ENCODE measurements around the gene DSG2.

Gene DSG2

DNA sequence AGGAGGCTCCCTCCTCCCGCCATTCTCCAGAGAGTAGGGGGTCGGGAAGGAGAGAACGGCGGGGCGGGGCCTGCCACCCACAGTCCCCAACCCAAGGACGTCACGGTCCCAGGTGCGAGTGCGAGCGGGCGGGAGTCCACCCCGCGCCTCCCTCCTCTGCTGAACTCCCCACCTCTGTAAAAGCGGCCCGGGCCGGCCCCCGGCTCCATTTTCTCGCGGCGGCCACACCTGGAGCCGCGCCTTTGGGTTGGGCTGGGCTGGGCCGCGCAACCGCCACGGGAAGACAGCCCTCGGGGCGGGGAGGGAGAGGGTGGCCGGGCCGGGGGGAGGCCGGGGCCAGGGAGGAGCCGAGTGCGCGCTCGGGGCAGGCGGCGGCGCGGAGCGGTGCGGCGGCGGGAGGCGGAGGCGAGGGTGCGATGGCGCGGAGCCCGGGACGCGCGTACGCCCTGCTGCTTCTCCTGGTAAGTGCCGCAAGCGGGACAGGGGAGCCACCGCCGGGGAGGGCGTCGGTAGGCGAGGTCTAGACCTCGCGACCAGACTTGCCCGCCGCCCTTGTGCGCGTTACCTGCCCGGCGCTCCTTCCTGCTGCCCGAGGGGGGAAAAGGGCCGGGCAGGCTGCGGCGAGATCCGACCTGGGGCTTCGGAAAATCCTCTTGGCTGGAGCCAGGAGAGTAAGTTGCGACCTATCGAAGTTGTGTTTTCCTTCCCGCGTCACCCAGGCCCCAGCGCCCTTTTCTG is at the start of gene DSG2:
Gene DSG2 (plus strand): TSS at position 342 of the 738 bp plus-strand sequence. CDS start 75 bp downstream, at position 417.
- TF ChIP-seq, protein P1, sequence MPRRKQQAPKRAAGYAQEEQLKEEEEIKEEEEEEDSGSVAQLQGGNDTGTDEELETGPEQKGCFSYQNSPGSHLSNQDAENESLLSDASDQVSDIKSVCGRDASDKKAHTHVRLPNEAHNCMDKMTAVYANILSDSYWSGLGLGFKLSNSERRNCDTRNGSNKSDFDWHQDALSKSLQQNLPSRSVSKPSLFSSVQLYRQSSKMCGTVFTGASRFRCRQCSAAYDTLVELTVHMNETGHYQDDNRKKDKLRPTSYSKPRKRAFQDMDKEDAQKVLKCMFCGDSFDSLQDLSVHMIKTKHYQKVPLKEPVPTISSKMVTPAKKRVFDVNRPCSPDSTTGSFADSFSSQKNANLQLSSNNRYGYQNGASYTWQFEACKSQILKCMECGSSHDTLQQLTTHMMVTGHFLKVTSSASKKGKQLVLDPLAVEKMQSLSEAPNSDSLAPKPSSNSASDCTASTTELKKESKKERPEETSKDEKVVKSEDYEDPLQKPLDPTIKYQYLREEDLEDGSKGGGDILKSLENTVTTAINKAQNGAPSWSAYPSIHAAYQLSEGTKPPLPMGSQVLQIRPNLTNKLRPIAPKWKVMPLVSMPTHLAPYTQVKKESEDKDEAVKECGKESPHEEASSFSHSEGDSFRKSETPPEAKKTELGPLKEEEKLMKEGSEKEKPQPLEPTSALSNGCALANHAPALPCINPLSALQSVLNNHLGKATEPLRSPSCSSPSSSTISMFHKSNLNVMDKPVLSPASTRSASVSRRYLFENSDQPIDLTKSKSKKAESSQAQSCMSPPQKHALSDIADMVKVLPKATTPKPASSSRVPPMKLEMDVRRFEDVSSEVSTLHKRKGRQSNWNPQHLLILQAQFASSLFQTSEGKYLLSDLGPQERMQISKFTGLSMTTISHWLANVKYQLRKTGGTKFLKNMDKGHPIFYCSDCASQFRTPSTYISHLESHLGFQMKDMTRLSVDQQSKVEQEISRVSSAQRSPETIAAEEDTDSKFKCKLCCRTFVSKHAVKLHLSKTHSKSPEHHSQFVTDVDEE (CRISPR knock-in tag; IDR thresholded peaks at IDR 0.05) = no peak
- TF ChIP-seq GLIS3 (CRISPR knock-in tag; IDR thresholded peaks at IDR 0.05) (no peak), SNAI2 (CRISPR knock-in tag; IDR thresholded peaks at IDR 0.05) (no peak), ISL1 (CRISPR knock-in tag; IDR thresholded peaks at IDR 0.05) (no peak), BACH2 (CRISPR knock-in tag; IDR thresholded peaks at IDR 0.05; ENCODE audit: borderline replicate concordance) (no peak), RARB (CRISPR knock-in tag; IDR thresholded peaks at IDR 0.05) (no peak), ESRRG (CRISPR knock-in tag; IDR thresholded peaks at IDR 0.05) (no peak)
- peak; percentile 69 for ATAC-seq

DNA sequence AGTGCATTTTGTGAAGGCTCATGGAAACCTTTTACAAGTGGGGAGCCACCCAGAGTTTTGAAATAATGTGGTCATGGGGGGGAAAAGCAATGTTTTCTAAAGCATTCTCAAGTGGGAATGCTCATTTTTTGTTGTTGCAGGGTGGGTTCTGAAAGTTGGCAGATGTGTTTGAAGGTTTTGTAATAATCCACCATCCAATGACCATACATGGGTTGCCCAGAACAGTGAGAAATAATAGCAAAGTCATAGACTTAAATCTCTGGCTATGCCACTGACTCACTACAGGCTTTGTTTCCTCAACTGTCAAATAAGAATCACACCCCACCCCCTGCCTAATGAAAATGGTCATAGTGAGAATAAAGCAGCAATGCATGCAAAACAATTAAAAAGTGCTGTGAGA is 47.6 kb upstream of the DSG2 start:
- ATAC-seq = no peak
- TF ChIP-seq ZNF70 (CRISPR knock-in tag; IDR thresholded peaks at IDR 0.05) = no peak
- TF ChIP-seq CSDC2 (CRISPR knock-in tag; IDR thresholded peaks at IDR 0.05) = no peak
- no peak for TF ChIP-seq GLIS3 (CRISPR knock-in tag; IDR thresholded peaks at IDR 0.05)
- TF ChIP-seq, protein P2, sequence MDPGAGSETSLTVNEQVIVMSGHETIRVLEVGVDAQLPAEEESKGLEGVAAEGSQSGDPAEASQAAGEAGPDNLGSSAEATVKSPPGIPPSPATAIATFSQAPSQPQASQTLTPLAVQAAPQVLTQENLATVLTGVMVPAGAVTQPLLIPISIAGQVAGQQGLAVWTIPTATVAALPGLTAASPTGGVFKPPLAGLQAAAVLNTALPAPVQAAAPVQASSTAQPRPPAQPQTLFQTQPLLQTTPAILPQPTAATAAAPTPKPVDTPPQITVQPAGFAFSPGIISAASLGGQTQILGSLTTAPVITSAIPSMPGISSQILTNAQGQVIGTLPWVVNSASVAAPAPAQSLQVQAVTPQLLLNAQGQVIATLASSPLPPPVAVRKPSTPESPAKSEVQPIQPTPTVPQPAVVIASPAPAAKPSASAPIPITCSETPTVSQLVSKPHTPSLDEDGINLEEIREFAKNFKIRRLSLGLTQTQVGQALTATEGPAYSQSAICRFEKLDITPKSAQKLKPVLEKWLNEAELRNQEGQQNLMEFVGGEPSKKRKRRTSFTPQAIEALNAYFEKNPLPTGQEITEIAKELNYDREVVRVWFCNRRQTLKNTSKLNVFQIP (CRISPR knock-in tag; IDR thresholded peaks at IDR 0.05; ENCODE audit: borderline replicate concordance, low read depth) = no peak
- TF ChIP-seq TOX (CRISPR knock-in tag; IDR thresholded peaks at IDR 0.05; ENCODE audit: borderline replicate concordance) = no peak
- TF ChIP-seq, protein P1 (CRISPR knock-in tag; IDR thresholded peaks at IDR 0.05) = no peak
- no peak for TF ChIP-seq ZNF8 (CRISPR knock-in tag; IDR thresholded peaks at IDR 0.05)
- no peak for TF ChIP-seq BACH2 (CRISPR knock-in tag; IDR thresholded peaks at IDR 0.05; ENCODE audit: borderline replicate concordance)
- TF ChIP-seq ZFP30 (CRISPR knock-in tag; IDR thresholded peaks at IDR 0.05) = no peak
- TF ChIP-seq ARNTL (CRISPR knock-in tag; IDR thresholded peaks at IDR 0.05; ENCODE audit: borderline replicate concordance, low read depth) = no peak
- TF ChIP-seq, protein P3, sequence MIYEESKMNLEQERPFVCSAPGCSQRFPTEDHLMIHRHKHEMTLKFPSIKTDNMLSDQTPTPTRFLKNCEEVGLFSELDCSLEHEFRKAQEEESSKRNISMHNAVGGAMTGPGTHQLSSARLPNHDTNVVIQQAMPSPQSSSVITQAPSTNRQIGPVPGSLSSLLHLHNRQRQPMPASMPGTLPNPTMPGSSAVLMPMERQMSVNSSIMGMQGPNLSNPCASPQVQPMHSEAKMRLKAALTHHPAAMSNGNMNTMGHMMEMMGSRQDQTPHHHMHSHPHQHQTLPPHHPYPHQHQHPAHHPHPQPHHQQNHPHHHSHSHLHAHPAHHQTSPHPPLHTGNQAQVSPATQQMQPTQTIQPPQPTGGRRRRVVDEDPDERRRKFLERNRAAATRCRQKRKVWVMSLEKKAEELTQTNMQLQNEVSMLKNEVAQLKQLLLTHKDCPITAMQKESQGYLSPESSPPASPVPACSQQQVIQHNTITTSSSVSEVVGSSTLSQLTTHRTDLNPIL (CRISPR knock-in tag; IDR thresholded peaks at IDR 0.05; ENCODE audit: low read depth) = no peak
- TF ChIP-seq ZC3H10 (CRISPR knock-in tag; IDR thresholded peaks at IDR 0.05) = no peak
- TF ChIP-seq SNAI2 (CRISPR knock-in tag; IDR thresholded peaks at IDR 0.05) = no peak
- no peak for TF ChIP-seq ESRRG (CRISPR knock-in tag; IDR thresholded peaks at IDR 0.05)
- TF ChIP-seq, protein P4, sequence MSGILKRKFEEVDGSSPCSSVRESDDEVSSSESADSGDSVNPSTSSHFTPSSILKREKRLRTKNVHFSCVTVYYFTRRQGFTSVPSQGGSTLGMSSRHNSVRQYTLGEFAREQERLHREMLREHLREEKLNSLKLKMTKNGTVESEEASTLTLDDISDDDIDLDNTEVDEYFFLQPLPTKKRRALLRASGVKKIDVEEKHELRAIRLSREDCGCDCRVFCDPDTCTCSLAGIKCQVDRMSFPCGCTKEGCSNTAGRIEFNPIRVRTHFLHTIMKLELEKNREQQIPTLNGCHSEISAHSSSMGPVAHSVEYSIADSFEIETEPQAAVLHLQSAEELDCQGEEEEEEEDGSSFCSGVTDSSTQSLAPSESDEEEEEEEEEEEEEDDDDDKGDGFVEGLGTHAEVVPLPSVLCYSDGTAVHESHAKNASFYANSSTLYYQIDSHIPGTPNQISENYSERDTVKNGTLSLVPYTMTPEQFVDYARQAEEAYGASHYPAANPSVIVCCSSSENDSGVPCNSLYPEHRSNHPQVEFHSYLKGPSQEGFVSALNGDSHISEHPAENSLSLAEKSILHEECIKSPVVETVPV (CRISPR knock-in tag; IDR thresholded peaks at IDR 0.05) = no peak
- TF ChIP-seq ISL1 (CRISPR knock-in tag; IDR thresholded peaks at IDR 0.05) = no peak
- no peak for TF ChIP-seq ZNF565 (CRISPR knock-in tag; conservative IDR thresholded peaks at IDR 0.05; ENCODE audit: low read depth)
- TF ChIP-seq OSR1 (CRISPR knock-in tag; IDR thresholded peaks at IDR 0.05) = no peak
- no peak for TF ChIP-seq PPARA (CRISPR knock-in tag; IDR thresholded peaks at IDR 0.05; ENCODE audit: borderline replicate concordance)
